Stimulated activated CD8-positive, alpha-beta memory T cell treated with anti-CD3 and anti-CD28 coated beads, Interleukin-2, amount 100 ng/mL, for 48 hours (primary cell): ENCODE results near the gene TBATA.
"Not testable (repeated sequence)": the region's sequence is repeated elsewhere in the genome, so short reads cannot be mapped to it uniquely, and the experiment has no call there.

Source experiments
- DNase-seq, 2 donors: peaks; one replicate each; pipeline ENCODE4 v3.0.0-alpha.2; 2020; ENCODE audit warnings: low read depth in 2 of 2

Gene TBATA

DNA sequence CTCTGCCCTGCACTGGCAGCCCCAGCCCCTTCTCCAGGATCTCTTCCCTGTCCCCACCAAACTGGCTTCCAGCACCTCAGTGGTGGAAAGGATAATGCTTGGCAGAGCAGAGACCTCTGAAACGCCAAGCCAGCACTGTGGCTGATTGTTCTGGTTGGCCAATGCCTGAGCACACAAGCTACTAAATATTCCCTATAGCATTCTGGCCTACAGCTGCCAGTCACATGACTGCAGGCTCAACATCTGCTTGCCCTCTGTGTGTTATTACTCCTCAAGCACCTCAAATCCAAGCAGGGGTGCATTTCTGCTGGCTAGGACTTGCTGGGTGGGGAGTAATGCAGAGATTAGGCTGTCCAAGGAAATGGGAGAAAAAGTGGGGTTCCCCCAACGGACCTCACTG is 6.1 kb downstream of the TBATA start:
- DNase-seq, result no peak

DNA sequence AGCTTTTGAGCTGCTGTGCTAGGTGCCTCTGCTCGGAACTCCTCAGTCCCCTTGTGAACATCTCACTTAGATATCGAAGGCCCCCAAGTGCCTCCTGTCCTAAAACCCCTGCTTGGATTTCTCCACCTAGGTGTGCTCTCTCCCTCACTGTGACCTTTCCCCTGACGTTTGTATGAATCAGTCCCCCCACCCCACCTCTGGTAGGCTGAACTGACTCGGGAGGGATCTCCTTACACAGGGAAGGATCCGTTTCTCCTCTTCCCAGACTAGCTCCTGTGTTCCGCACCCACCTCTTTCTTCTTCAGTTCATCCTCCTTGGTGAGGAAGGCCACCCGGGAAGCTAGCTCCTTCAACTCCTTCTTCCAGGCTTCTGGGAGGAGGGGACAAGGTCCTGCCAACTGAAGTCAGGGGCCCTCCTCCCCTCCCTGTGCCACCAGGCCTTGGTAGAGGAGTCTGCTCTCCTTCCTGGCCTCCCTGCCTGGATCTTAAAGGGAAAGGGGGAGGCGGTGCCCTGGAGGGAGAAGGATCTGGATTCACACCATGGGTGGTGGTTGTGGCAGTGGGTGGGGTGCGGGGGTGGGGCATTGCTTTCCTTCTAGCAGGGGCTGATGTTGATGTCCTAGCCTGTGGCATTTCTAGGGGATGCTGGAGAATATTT is 6.8 kb downstream of the TBATA start:
- no peak for DNase-seq

DNA sequence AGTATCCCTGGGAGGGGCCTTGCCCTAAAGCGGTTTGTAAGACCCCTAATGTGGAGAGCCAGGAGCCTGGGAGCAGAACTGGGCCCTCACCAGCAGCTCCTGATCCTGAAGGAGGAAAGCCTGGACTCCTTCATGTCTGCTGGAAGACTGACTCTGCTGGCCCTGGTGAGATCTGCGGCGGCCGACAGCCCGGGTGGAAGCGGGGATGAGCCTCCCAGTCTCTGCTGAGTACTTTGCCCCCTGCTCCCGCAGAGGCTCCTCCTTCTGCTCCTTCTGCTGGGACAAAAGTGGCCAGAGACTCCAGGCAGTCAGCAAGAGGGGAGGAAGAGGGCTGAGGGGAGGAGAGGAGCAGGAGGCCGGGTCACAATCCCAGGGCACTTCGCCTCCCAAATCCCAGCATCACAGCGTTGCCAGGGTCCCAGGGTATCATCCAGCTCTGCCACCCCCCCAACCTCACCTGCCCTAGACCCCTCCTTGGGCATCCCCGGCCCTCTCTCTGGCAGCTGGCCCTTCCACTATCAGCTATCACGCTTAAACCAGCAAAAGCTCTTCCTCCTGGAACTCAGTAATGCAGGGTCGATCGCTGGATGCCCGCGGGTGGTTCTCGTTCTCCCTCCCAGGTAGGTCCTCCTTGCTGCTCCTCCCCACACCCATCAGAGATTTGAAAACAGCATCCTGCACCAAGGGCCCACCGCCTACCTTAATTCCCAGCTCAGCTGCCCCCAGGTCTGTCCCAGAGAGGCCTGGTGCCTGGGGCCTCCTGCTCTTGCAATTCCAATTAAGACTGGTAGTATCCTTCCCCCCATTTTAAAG is 7.9 kb downstream of the TBATA start:
- DNase-seq, result no peak

DNA sequence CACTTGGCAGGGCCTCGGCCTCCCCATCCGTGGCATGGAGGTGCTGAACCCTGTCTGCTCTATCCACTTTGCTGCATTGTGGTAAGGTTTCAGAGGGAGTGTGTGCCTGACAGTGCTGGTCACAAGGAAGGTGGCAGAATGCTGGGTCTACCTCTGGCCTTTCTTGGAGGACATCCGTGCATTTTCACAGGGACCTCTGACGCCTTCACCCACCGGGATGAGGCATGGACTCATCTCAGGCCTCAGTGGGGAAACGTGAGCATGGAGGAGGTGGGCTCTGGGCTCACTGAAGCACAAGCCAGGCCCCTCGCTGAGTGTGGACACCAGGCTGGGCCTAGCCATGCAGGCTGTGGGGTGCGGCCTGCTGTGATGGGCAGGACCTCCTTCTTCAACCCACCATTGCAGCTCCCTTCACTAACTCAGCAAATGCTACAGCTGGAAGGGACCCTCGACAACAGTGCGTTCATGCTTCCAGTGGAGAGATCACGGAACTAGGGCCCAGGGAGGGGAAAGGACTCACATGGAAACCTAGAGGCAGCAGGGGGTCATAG is 8.6 kb downstream of the TBATA start:
- DNase-seq, result no peak

DNA sequence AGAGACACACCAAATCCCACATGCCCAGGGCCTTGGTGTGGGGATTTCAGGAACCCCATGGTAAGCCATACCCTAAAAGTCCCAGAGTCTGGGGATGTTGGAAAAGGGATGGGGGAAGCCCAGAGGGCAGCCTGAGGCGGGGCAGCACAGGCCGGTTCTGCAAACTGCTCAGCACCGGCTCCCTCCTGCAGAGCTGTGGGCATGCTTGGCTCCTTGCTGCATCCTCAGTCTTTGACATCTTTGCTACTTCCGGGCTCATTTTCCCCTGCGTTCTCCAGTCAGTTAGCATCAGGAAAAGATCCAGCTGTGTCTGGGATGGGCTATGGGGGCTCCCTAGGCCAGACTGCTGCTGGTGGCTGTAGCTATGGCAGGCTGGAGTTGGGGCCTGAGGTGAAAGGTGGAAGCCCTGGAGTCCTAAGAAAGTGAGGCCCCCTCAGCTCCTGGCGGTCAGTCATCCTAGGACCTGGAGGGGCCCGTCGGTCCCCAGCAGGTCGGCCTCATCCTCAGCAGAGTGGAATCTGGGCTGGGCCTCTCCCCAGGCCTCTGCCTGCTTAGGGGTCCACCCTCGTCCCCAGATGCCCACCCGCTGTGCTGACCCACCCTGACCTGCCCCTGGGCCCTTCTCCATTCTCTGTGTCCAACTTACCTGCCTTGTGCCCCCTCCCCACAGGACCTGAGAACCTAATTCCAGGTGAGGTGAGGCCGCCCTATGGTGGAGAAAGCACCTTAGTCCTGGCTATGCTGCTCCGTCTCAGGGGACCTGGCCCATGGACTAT is 9.3 kb downstream of the TBATA start:
- no peak for DNase-seq

DNA sequence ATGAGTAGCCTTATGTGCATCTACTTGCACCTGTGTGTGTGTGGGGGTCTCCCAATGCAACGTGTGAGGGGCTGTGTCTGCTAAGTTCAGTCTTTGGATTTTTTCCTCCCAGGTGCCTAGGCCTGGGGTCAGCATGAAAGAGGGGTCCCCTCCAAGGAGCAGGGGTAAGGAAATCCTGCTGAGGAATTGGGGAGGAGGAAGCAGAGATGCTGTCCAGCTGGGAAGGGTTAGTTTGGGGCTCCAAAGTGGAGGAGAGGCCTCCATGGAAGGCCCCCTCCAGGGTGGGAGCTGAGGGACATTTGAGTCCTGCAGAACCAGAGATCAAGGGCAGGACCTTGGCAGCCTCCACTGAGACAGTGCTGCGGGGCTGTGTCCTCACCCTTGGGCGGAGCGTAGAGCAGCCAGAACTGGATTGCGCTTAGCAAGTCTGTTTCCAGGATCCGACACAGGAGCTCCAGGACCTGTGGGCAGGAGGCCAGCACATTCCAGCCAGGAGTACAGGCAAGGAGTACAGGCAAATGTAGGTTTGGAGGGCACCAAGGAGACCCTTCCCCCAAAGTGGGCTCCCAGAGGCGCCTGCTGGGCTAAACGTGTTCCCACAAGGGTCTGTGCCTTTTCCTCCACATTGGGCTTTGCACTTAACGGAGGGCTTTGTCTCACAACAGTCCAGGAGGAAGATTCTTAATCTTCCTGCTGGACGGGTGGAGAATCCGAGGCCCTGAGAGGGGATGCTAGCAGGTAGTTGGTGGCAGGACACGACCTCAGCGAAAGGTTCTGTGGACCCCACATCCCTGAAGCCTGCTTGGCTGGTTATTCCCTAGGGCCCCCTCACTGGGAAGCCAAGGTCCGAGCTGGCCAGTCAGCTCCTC is 10.1 kb downstream of the TBATA start:
- no peak for DNase-seq

DNA sequence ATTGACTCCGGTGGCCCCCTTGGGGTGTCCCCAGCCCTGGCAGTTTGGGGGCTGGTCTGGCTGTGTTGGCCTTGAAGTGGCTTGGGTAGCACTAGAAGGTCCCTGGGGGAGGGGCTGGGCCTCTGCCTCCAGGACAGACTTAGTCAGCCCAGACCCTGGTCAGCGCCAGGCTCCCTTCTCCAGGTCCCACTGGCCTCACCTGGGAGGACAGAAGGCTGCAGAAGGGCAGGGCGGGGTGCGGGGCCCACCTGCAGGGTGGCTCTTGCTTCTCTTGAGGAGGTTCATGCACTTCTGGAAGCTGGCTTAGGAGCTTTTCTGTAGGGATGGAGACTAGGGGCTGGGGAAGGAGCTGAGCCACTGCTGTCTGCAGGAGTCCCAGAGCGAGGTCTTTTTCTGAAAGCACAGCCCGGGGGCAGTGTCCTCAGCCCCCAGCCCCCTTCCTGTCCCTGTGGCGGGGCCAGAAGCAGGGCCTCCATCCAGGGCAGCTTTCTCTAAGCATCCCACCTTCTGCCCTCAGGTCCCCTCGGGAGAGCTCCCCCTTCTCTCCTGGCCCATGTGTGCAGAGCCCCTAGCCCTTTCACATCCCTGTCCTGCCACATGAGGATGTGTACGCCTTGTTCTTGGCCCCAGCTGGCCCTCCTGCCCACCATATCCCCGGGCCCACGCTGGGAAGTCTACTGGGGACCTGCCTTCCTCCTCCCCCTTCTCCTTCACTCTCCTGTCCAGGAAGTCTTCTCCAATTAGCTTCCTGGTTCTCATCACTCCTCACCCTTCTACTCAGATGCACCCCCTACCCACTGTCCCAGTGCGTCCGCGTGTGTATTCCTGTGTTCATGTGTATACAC is 11.0 kb downstream of the TBATA start:
- no peak for DNase-seq

DNA sequence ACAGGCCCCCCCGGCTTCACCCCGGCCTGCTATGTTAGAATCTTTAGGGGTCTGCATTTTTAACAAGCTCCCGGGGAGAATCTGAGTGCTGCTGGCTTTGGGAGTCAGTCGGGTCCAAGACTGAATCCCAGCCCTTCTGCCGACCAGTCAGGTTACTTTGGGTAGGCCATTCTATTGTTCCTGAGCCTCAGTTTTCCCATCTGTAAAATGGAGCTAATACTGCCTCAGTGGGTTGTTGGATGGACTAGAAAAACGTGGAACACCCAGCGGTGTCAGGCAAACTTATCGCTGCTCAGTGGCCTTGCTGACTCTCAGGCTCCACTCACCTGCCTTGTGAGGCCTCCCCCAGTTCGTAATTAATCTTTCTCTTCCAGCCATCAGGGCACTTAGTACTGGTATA is 11.7 kb downstream of the TBATA start:
- DNase-seq, result no peak

DNA sequence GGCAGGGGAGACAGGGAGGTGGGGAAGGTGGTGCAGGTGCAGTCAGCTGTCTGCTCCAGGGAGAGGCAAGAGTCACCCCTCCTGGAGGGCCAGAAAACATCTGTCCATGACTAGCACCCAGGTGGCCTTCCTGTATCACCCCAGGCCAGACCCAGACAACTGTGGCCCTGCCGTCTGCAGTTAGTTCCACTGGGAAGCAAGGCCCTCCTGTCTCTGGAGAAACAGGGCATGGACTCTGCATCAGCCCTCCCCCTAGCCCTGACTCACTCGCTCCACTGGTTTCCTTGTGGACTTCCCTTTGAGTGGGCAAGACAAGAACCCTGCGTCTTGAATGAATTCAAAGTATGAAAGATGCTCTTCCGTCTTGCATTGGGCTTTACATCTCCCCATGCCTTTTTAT is 12.6 kb downstream of the TBATA start:
- DNase-seq, result no peak

DNA sequence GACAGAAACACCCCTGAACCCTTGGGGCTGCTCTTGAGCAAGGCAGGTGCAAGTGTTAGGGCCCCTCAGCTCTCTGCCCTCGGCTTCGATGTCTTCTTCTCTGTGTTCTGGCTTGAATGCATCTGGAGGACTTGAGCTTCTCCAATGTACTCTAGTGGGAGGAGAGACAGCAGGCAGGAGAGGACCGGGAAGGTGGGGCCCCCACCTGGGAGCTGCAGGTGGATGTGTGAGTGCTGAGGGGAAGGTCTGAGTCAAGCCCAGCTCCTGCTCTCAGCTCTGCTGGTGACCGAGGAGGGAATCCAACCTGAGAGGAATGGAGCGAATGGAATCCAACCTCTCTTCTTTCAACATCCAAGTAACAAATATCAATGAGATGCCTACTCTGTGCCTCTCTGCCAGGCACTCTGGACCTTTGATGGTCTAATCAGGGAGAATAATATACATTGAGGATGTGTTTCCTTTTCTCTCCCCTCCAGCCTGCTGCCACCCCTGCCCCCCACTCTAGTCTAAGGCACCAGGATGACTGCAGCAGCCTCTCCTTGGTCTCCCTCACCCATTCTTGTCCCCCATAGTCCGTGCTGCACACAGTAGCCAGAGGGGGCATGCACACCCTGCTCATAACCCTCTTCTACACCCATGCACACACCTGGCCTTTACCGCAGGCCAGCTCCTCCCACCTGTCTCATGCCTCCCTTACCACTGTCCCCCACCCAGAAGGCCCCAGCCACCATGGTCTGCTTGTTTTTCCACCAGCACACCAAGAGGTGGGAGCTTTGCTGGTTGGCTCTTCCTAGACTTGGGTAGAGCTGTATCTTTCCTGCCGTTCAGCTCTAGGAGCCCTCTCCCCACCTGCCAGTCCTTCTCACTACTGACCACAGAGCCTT is 13.6 kb downstream of the TBATA start:
- no peak for DNase-seq

DNA sequence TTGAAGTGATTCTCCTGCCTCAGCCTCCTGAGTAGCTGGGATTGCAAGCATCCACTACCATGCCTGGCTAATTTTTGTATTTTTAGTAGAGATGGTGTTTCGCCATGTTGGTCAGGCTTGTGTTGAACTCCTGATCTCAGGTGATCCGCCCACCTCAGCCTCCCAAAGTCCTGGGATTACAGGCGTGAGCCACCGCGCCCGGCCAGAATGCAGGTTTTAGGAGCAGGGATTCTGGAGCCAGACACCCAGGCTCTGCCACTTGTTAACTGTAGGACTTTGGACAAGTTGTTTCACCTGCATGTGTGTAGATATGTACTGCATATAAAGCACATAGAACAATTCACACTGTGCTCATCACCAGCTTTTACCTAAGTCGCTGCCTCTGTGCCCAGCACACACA is 14.7 kb downstream of the TBATA start:
- not testable (repeated sequence) for DNase-seq

DNA sequence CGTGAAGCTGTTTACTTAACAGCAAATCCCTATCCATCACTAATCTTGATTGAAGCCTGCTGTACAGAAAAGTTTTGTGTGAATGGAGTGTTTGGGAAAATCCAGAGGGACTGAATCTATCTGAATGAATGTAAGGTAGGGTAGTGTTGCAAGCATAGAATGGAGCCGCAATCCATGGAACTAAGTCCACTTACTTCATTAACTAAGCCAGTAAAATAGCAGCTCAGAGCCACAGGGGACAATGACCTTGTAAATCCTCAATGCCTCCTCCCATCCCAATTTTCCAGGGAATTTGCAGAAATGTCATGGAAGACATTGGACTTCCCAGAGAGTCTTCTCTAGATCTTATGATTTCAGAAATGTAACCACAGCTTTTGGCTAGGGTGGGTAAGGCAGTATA is 15.2 kb downstream of the TBATA start:
- DNase-seq, result no peak

DNA sequence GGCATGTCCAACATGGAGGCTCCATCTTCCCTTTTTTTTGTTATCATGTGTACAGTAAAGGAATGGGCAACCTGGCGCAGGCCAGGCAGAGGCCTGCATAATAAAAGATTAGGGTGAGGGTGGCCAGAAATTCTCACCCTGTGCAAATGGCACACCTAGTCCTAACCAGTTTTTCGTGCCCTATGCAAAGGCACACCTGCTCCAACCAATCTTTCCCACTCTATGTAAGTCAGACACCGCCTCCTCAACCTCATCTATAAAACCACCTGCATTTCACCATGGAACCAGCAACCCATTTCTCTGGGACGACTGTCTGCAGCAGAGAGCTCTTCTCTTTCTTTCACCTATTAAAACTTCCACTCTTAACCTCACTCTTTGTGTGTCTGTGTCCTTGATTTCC is 16.1 kb downstream of the TBATA start:
- no peak for DNase-seq

DNA sequence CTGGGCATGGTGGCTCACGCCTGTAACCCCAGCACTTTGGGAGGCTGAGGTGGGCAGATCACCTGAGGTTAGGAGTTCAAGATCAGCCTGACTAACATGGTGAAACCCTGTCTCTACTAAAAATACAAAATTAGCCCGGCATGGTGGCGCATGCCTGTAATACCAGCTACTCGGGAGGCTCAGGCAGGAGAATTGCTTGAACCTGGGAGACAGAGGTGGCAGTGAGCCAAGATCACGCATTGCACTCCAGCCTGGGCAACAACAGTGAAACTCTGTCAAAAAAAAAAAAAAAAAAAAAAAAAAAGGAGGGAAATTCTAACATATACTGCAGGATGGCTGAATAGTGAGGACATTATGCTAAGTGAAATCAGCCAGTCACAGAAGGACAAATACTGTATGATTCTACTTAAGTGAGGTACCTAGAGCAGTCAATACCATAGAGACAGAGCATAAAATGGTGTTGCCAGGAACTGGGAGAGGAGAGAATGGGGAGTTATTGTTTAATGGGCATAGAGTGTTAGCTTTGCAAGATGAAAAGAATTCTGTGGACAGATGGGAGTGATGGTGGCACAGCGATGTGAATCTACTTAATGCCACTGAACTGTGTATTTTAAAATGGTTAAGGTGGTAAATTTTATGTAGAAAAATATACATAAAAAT is 17.0 kb downstream of the TBATA start:
- DNase-seq, result not testable (repeated sequence)

DNA sequence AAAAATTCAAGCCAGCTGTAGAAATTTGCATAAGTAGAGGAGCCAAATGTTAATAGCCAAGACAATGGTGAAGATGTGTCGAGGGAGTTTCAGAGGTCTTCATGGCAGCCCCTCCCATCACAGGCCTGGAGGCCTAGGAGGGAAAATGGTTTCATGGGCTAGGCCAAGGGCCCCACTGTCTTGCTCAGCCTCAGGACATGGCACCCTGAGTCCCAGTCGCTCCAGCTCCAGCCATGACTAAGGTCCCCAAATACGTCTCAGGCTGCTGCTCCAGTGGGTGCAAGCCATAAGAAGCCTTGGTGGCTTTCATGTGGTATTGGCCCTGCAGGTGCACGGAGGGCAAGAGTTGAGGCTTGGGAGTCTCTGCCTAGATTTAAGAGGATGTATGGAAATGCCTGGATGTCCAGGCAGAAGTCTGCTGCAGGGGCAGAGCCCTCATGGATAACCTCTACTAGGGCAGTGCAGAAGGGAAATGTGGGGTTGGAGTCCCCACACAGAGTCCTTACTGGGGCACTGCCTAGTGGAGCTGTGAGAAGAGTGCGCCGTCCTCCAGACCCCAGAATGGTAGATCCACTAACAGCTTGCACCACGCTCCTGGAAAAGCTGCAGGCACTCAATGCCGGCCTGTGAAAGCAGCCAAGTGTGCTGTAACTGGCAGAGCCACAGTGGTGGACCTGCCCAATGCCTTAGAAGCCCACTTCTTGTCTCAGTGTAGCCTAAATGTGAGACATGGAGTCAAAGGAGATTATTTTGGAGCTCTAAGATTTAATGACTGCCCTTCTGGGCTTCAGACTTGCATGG is 19.2 kb downstream of the TBATA start:
- DNase-seq, result no peak

DNA sequence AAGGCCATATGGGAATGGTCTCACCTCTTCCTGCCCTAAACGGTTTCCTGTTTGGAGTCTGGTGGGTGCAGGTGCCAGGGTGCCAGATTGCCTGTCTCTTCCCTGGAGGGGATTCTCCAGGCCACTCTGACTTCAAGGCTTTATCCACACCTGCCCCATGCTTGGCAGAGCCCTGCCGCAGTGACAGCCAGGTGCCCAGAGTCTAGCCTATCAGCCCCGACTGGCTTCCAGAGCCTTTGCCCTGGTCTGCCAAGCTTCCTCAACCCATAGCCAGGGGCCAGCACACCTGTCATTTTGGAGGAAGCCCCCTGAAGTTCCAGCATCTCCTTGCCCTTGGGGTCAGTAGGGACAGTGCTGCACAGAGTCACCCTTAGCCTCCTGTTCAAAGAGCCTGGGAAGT is 21.6 kb downstream of the TBATA start:
- no peak for DNase-seq

DNA sequence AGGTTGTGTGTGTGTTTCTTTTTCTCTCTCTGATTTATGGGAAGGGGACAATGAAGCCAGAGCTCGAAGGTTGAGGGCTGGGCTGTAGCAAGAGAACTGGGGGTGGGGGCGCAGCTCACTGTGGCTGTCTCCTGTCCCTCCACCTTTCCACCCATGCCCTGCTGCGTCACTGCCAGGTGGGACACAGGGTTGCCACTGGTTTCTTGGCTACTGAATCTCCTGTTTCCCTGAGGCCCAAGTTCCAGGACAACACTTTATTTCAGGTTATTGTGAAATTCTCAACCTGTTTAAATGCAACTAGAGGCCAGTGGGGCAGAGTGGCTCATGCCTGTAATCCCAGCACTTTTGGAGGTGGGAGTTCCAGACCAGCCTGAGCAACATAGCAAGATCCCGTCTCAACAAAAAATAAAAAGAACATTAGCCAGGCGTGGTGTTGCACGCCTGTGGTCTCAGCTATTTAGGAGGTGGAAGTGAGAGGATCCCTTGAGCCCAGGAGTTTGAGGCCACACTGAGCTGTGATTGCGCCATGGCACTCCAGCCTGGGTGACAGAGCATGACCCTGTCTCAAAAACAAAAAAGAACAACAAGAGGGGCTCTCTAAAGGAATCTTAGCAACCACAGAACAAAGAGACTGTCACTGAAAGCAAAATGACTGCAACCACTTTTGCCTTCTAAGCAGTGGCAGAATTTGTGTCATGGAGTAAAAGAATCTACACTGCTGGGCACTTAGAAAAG is 22.6 kb downstream of the TBATA start:
- DNase-seq, result no peak
